H9 (cell line): ENCODE measurements around the gene FBXO2. TPM values are rescaled to one million over a fixed set of nuclear protein-coding genes. Genes with fewer than 3 reads are reported as not detected.

Experiments used
- DNase-seq: peaks from one replicate; pipeline ENCODE4 v3.0.0-alpha.2; 2017
- H2AFZ ChIP-seq: one replicate; pipeline ENCODE4 v1.6.1; 2013; ENCODE audit warnings: mild to moderate bottlenecking, low read length, control low read depth, moderate library complexity
- H2AK5ac ChIP-seq: 2 replicates; pipeline ENCODE4 v1.6.1; 2013; ENCODE audit warnings: low read length, control low read depth, mixed read lengths; ENCODE audit not compliant: insufficient read length
- H2BK120ac ChIP-seq: one replicate; pipeline ENCODE4 v1.6.1; 2013; ENCODE audit warnings: low read depth, mild to moderate bottlenecking, low read length, control low read depth, inconsistent platforms; ENCODE audit not compliant: poor library complexity, severe bottlenecking
- H2BK12ac ChIP-seq: 2 replicates; pipeline ENCODE4 v1.6.1; 2013; ENCODE audit warnings: low read length, control low read depth, mixed read lengths, low read depth; ENCODE audit not compliant: insufficient read length
- H2BK15ac ChIP-seq: 2 replicates; pipeline ENCODE4 v1.6.1; 2013; ENCODE audit warnings: low read depth, low read length, control low read depth
- H2BK20ac ChIP-seq: one replicate; pipeline ENCODE4 v1.6.1; 2013; ENCODE audit warnings: low read depth, mild to moderate bottlenecking, low read length, control low read depth, inconsistent platforms; ENCODE audit not compliant: poor library complexity, severe bottlenecking
- H2BK5ac ChIP-seq: 2 replicates; pipeline ENCODE4 v1.6.1; 2013; ENCODE audit warnings: low read length, control low read depth, mixed read lengths; ENCODE audit not compliant: insufficient read length
- H3K14ac ChIP-seq: 2 replicates; pipeline ENCODE4 v1.6.1; 2013; ENCODE audit warnings: low read length, control low read depth; ENCODE audit not compliant: insufficient read depth
- H3K18ac ChIP-seq: 2 replicates; pipeline ENCODE4 v1.6.1; 2013; ENCODE audit warnings: low read depth, mild to moderate bottlenecking, mixed read lengths, low read length, control low read depth; ENCODE audit not compliant: insufficient read length
- H3K23ac ChIP-seq: 2 replicates; pipeline ENCODE4 v1.6.1; 2013; ENCODE audit warnings: low read length, control low read depth, mixed read lengths, low read depth; ENCODE audit not compliant: insufficient read length
- H3K23me2 ChIP-seq: 2 replicates; pipeline ENCODE4 v1.6.1; 2013; ENCODE audit warnings: low read depth, mild to moderate bottlenecking, mixed read lengths, low read length, control low read depth; ENCODE audit not compliant: insufficient read length, poor library complexity, severe bottlenecking
- H3K27ac ChIP-seq: 2 replicates; pipeline ENCODE4 v1.5.1; 2013; ENCODE audit warnings: low read length, control low read depth, mixed read lengths, low read depth; ENCODE audit not compliant: insufficient read length
- H3K27me3 ChIP-seq: 2 replicates; pipeline ENCODE4 v1.6.1; 2013; ENCODE audit warnings: low read length, control low read depth, inconsistent platforms; ENCODE audit not compliant: insufficient read depth
- H3K4ac ChIP-seq: 2 replicates; pipeline ENCODE4 v1.6.1; 2013; ENCODE audit warnings: low read depth, mild to moderate bottlenecking, control low read depth, inconsistent platforms, low read length, moderate library complexity
- H3K4me1 ChIP-seq: 2 replicates; pipeline ENCODE4 v1.6.1; 2013; ENCODE audit warnings: low read length, control low read depth, inconsistent platforms; ENCODE audit not compliant: insufficient read depth
- H3K4me2 ChIP-seq: 2 replicates; pipeline ENCODE4 v1.6.1; 2013; ENCODE audit warnings: low read length, control low read depth, mixed read lengths; ENCODE audit not compliant: insufficient read length, insufficient read depth
- H3K56ac ChIP-seq: 2 replicates; pipeline ENCODE4 v1.6.1; 2013; ENCODE audit warnings: low read depth, mild to moderate bottlenecking, mixed read lengths, low read length, control low read depth; ENCODE audit not compliant: insufficient read length
- H3K79me1 ChIP-seq: 2 replicates; pipeline ENCODE4 v1.6.1; 2013; ENCODE audit warnings: low read depth, mild to moderate bottlenecking, moderate library complexity, low read length, control low read depth, inconsistent platforms; ENCODE audit not compliant: insufficient read depth, poor library complexity, severe bottlenecking
- H3K79me2 ChIP-seq: 2 replicates; pipeline ENCODE4 v1.6.1; 2013; ENCODE audit warnings: low read length, control low read depth, inconsistent platforms; ENCODE audit not compliant: insufficient read depth
- H3K9ac ChIP-seq: 2 replicates; pipeline ENCODE4 v1.6.1; 2013; ENCODE audit warnings: low read length, control low read depth, mixed read lengths; ENCODE audit not compliant: insufficient read length; ENCODE audit errors: extremely low read depth
- H3K9me3 ChIP-seq: one replicate; pipeline ENCODE4 v1.6.1; 2013; ENCODE audit warnings: low read depth, low read length, inconsistent platforms; ENCODE audit not compliant: control insufficient read depth
- H3T11ph ChIP-seq: one replicate; pipeline ENCODE4 v1.6.1; 2013; ENCODE audit warnings: mild to moderate bottlenecking, low read length, control low read depth, inconsistent platforms
- H4K20me1 ChIP-seq: one replicate; pipeline ENCODE4 v1.6.1; 2013; ENCODE audit not compliant: control insufficient read depth, insufficient read length, insufficient read depth
- H4K5ac ChIP-seq: 2 replicates; pipeline ENCODE4 v1.6.1; 2013; ENCODE audit warnings: low read depth, mild to moderate bottlenecking, mixed read lengths, low read length, control low read depth; ENCODE audit not compliant: insufficient read length
- H4K8ac ChIP-seq: replicated peaks from 2 replicates; pipeline ENCODE4 v1.6.1; 2013; ENCODE audit warnings: low read length, control low read depth, mixed read lengths, low read depth; ENCODE audit not compliant: insufficient read length
- H4K91ac ChIP-seq: 2 replicates; pipeline ENCODE4 v1.6.1; 2013; ENCODE audit warnings: low read depth, mild to moderate bottlenecking, moderate library complexity, mixed read lengths, low read length, control low read depth; ENCODE audit not compliant: insufficient read length
- H3K27ac Mint-ChIP-seq, 3 experiments: 2 replicates in 2 of 3; 3 replicates in 1 of 3; pipeline ENCODE4 v1.8.0; 2020 to 2021; ENCODE audit warnings: mixed read lengths in 3 of 3, mild to moderate bottlenecking in 1 of 3, moderate library complexity in 1 of 3
- H3K27me3 Mint-ChIP-seq: 2 replicates; pipeline ENCODE4 v1.8.0; 2021; ENCODE audit warnings: low read depth, mild to moderate bottlenecking, moderate library complexity, mixed read lengths
- H3K36me3 Mint-ChIP-seq, 3 experiments: 2 replicates in 2 of 3; 3 replicates in 1 of 3; pipeline ENCODE4 v1.8.0; 2020 to 2021; ENCODE audit warnings: low read depth in 3 of 3, mixed read lengths in 3 of 3; ENCODE audit not compliant: insufficient read depth in 1 of 3
- H3K4me1 Mint-ChIP-seq, 2 experiments: 2 replicates each; pipeline ENCODE4 v1.8.0; 2020; ENCODE audit warnings: mixed read lengths in 2 of 2
- H3K4me3 Mint-ChIP-seq, 2 experiments: 2 replicates in 1 of 2; 3 replicates in 1 of 2; pipeline ENCODE4 v1.8.0; 2020 to 2021; ENCODE audit warnings: mild to moderate bottlenecking in 2 of 2, mixed read lengths in 2 of 2, moderate library complexity in 1 of 2
- H3K9me3 Mint-ChIP-seq, 2 experiments: 2 replicates in 1 of 2; 3 replicates in 1 of 2; pipeline ENCODE4 v1.8.0; 2020; ENCODE audit warnings: mild to moderate bottlenecking in 2 of 2, mixed read lengths in 2 of 2, moderate library complexity in 1 of 2
- WGBS: extraction: QIAGEN DNeasy Blood & Tissue Kit; methylation state at CpG from one replicate; pipeline ENCODE4 v1.1.7; 2013; ENCODE audit warnings: missing lambda C conversion rate, low lambda C conversion rate, mixed read lengths; ENCODE audit not compliant: insufficient read length; ENCODE audit errors: extremely low coverage; 5-methylcytosine and 5-hydroxymethylcytosine counted together
- total RNA-seq: library from RNA; stranded (reverse); gene quantifications from 2 replicates; pipeline ENCODE4 v1.2.1, GENCODE V29; 2021
- TF ChIP-seq, protein P1 (sequence below): fragments of 200-600 bp; sonication (generic); conservative IDR thresholded peaks from 3 replicates; pipeline ENCODE4 v1.8.0; 2021; ENCODE audit warnings: antibody characterized with exemption, mild to moderate bottlenecking

Gene FBXO2
- total RNA-seq, 1 experiment from 2014 or later: 28.9 TPM

DNA sequence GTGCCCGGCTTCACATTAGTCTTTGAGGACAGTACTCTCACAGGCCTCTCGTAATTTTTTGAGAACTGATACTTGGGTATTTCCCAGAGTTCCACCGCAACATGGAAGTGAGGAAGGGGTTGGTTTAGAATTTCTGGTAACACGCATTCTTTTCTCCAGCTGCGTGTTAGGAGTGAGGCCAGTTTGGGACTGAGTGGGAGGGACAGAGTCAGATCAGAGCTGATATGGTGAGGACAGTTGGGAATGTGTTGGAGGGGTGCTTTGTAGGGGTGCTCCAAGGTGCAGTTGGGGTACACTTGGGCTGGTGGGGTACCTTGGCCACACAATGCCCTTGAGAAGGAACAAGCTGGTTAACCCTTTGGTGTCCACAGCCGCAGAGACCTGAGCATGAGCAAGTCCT lies 16.5 kb upstream of the FBXO2 start:
- no peak overlapping the region for H4K91ac ChIP-seq
- Mint-ChIP-seq H3K9me3 (no peaks in the 10 kb centered on the region), H3K4me3 (no peak overlapping the region), H3K27me3 (peaks cover 1% of the 10 kb centered on the region), H3K4me1 (no peaks in the 10 kb centered on the region), H3K27ac (peak overlapping the region in 1 of 3 experiments; percentile 29; a peak in 1 of 7 replicates), H3K36me3 (peaks cover 35 to 74% (median 66%) of the 10 kb centered on the region in 3 experiments)
- no peaks in the 10 kb centered on the region for H4K20me1 ChIP-seq
- no peak overlapping the region for H2BK20ac ChIP-seq
- no peak for DNase-seq
- H3K56ac ChIP-seq: no peak overlapping the region
- H3K9ac ChIP-seq: no peak overlapping the region
- H3K27ac ChIP-seq: no peak overlapping the region
- no peak overlapping the region for H4K5ac ChIP-seq
- no peak overlapping the region for H3K14ac ChIP-seq
- H3K27me3 ChIP-seq: no peaks in the 10 kb centered on the region
- TF ChIP-seq, protein P1, sequence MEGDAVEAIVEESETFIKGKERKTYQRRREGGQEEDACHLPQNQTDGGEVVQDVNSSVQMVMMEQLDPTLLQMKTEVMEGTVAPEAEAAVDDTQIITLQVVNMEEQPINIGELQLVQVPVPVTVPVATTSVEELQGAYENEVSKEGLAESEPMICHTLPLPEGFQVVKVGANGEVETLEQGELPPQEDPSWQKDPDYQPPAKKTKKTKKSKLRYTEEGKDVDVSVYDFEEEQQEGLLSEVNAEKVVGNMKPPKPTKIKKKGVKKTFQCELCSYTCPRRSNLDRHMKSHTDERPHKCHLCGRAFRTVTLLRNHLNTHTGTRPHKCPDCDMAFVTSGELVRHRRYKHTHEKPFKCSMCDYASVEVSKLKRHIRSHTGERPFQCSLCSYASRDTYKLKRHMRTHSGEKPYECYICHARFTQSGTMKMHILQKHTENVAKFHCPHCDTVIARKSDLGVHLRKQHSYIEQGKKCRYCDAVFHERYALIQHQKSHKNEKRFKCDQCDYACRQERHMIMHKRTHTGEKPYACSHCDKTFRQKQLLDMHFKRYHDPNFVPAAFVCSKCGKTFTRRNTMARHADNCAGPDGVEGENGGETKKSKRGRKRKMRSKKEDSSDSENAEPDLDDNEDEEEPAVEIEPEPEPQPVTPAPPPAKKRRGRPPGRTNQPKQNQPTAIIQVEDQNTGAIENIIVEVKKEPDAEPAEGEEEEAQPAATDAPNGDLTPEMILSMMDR: no peak
- H3K18ac ChIP-seq: no peak overlapping the region
- no peaks in the 10 kb centered on the region for H3K4me1 ChIP-seq
- no peaks in the 10 kb centered on the region for H3K9me3 ChIP-seq
- H3K79me2 ChIP-seq: no peaks in the 10 kb centered on the region
- H4K8ac ChIP-seq: no peak overlapping the region
- H3K79me1 ChIP-seq: no peaks in the 10 kb centered on the region
- H2AK5ac ChIP-seq: no peak overlapping the region
- H3K23me2 ChIP-seq: no peaks in the 10 kb centered on the region
- no peak overlapping the region for H2BK5ac ChIP-seq
- H3K23ac ChIP-seq: no peak overlapping the region
- no peak overlapping the region for H2BK12ac ChIP-seq
- H3K4ac ChIP-seq: no peak overlapping the region
- no peak overlapping the region for H3T11ph ChIP-seq
- WGBS: no CpG with 5 or more reads among the region's 6 CpGs
- no peak overlapping the region for H2BK15ac ChIP-seq
- H2AFZ ChIP-seq: no peak overlapping the region
- no peak overlapping the region for H2BK120ac ChIP-seq
- no peak overlapping the region for H3K4me2 ChIP-seq
